NOMO-1 treated with DMSO at 0.1 percent for 48 hours (cell line): ENCODE results near the gene RAB31.

Experiments
- DNase-seq: peaks from one replicate; lab custom pipeline; 2025; ENCODE audit not compliant: unreplicated experiment; lab: John Stamatoyannopoulos, UW

RAB31 gene

GRCh38 chr18:9817286-9817685 lies 109.2 kb downstream of the RAB31 start:
- no peak for DNase-seq

- no peak for DNase-seq
Measured at GRCh38 chr18:9817725-9818422, 109.8 kb downstream of the RAB31 start.

GRCh38 chr18:9818423-9818734 lies 110.3 kb downstream of the RAB31 start:
- DNase-seq = no peak

GRCh38 chr18:9820127-9820526 lies 112.0 kb downstream of the RAB31 start:
- DNase-seq = no peak

GRCh38 chr18:9820719-9821118 lies 112.6 kb downstream of the RAB31 start:
- no peak for DNase-seq

GRCh38 chr18:9822587-9823185 lies 114.6 kb downstream of the RAB31 start:
- no peak for DNase-seq

- DNase-seq = no peak
Measured at GRCh38 chr18:9823805-9824473, 115.8 kb downstream of the RAB31 start.

- DNase-seq = no peak
Measured at GRCh38 chr18:9824474-9824832, 116.4 kb downstream of the RAB31 start.

GRCh38 chr18:9824952-9825371 lies 116.9 kb downstream of the RAB31 start:
- DNase-seq = no peak

- DNase-seq = peak; percentile 95
Measured at GRCh38 chr18:9825571-9826073, 117.5 kb downstream of the RAB31 start.

- DNase-seq = no peak
Measured at GRCh38 chr18:9826685-9827084, 118.6 kb downstream of the RAB31 start.

GRCh38 chr18:9827211-9827792 lies 119.2 kb downstream of the RAB31 start:
- DNase-seq = peak; percentile 37

GRCh38 chr18:9827793-9828505 lies 119.8 kb downstream of the RAB31 start:
- DNase-seq = peak; percentile 99

- peak; percentile 42 for DNase-seq
Measured at GRCh38 chr18:9828506-9829396, 120.7 kb downstream of the RAB31 start.

GRCh38 chr18:9829397-9829712 lies 121.3 kb downstream of the RAB31 start:
- DNase-seq = no peak

- DNase-seq = no peak
Measured at GRCh38 chr18:9831036-9831722, 123.1 kb downstream of the RAB31 start.

GRCh38 chr18:9831723-9832199 lies 123.7 kb downstream of the RAB31 start:
- no peak for DNase-seq

GRCh38 chr18:9832871-9833270 lies 124.8 kb downstream of the RAB31 start:
- DNase-seq = no peak

- DNase-seq = no peak
Measured at GRCh38 chr18:9834551-9834950, 126.5 kb downstream of the RAB31 start.
